Thoracic aorta (tissue), 2 donors: Measurements from ENCODE around the gene SGMS2. TPM values are rescaled to one million over a fixed set of nuclear protein-coding genes. Genes with fewer than 3 reads are reported as not detected.

Experiments
- ATAC-seq: fragments of 150-250 bp; one replicate; pipeline ENCODE4 v1.8.0; 2017; ENCODE audit warnings: low read depth; ENCODE audit not compliant: insufficient number of reproducible peaks, low FRiP score
- DNase-seq: peaks from one replicate; pipeline ENCODE4 v3.0.0-alpha.2; 2020; ENCODE audit warnings: low spot score
- H3K27ac ChIP-seq, 2 donors: fragments of 200-600 bp; sonication (generic); 1 replicate in 1 of 2; 2 replicates in 1 of 2; pipeline ENCODE4 v1.5.1; 2016; ENCODE audit warnings: mild to moderate bottlenecking in 2 of 2, moderate library complexity in 2 of 2
- H3K27me3 ChIP-seq: fragments of 200-600 bp; sonication (generic); replicated peaks from 2 replicates; pipeline ENCODE4 v1.6.0; 2016; ENCODE audit warnings: mild to moderate bottlenecking; ENCODE audit not compliant: insufficient read depth
- H3K36me3 ChIP-seq: fragments of 200-600 bp; sonication (generic); one replicate; pipeline ENCODE4 v1.5.1; 2016
- H3K4me1 ChIP-seq, 2 donors: fragments of 200-600 bp; sonication (generic); 1 replicate in 1 of 2; 2 replicates in 1 of 2; pipeline versions ENCODE4 v1.5.1 to v1.6.0; 2016; ENCODE audit warnings: low read depth in 2 of 2, mild to moderate bottlenecking in 1 of 2; ENCODE audit not compliant: control insufficient read depth in 1 of 2
- H3K4me3 ChIP-seq: fragments of 200-600 bp; sonication (generic); 2 replicates; pipeline ENCODE4 v1.5.1; 2016; ENCODE audit warnings: mild to moderate bottlenecking
- H3K9me3 ChIP-seq: fragments of 200-600 bp; sonication (generic); 2 replicates; pipeline ENCODE4 v1.5.1; 2016
- CTCF ChIP-seq: fragments of 200-600 bp; sonication (generic); IDR thresholded peaks from one replicate; pipeline ENCODE4 v1.5.1; 2019; ENCODE audit warnings: antibody characterized with exemption
- total RNA-seq, 2 donors: library from RNA; depleted of rRNA; stranded (reverse); fragments of >200 nt; gene quantifications; one replicate each; pipeline versions ENCODE4 v1.1.0 to v1.2.3, GENCODE V29; 2016

SGMS2 gene
- total RNA-seq, 2 donors from 2014 or later = 119 to 231 TPM

- H3K9me3 ChIP-seq = no peaks in the 10 kb centered on the region
- no peak for ATAC-seq
- H3K4me3 ChIP-seq = no peak overlapping the region
- H3K27me3 ChIP-seq = no peaks in the 10 kb centered on the region
- H3K36me3 ChIP-seq = no peaks in the 10 kb centered on the region
- DNase-seq = no peak
- no peaks in the 10 kb centered on the region for H3K4me1 ChIP-seq
- H3K27ac ChIP-seq = no peak overlapping the region
- no peak for TF ChIP-seq CTCF
Measured at GRCh38 chr4:107876099-107876498, 51.4 kb downstream of the SGMS2 start.

DNA sequence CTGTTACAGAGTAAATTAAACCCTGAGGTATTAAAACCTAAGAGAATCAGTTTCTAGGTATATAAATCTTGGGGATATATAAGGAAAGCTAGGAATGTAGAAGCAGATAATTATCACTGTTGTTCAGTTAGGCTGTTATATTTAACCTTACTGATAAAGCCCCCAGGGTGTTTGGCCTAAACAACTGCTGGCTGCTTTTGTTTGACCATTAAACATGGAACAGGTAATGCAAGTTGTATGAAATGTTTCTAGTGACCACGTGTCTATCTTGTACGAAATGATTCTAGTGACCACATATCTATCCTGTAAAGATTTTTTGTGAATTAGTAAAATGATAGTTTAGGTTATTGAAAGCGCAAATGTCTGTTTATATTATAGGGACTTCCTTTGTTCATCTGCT, 52.6 kb downstream of the SGMS2 start:
- ATAC-seq (no peak), DNase-seq (no peak)
- H3K9me3 ChIP-seq = no peaks in the 10 kb centered on the region
- H3K4me1 ChIP-seq = no peaks in the 10 kb centered on the region
- H3K27me3 ChIP-seq = no peaks in the 10 kb centered on the region
- no peak overlapping the region for H3K4me3 ChIP-seq
- no peaks in the 10 kb centered on the region for H3K36me3 ChIP-seq
- H3K27ac ChIP-seq = no peak overlapping the region
- no peak for TF ChIP-seq CTCF

GRCh38 chr4:107885865-107886264, 61.1 kb downstream of the SGMS2 start:
- DNase-seq (no peak), ATAC-seq (no peak)
- no peak for TF ChIP-seq CTCF
- Histone ChIP-seq H3K4me1 (no peaks in the 10 kb centered on the region), H3K9me3 (peaks cover 4% of the 10 kb centered on the region), H3K4me3 (no peak overlapping the region), H3K27ac (no peak overlapping the region), H3K27me3 (no peaks in the 10 kb centered on the region), H3K36me3 (no peaks in the 10 kb centered on the region)

GRCh38 chr4:107888237-107888636, 63.5 kb downstream of the SGMS2 start:
- H3K27ac ChIP-seq = no peak overlapping the region
- no peak for DNase-seq
- ATAC-seq = no peak
- H3K4me3 ChIP-seq = no peak overlapping the region
- peaks cover 4% of the 10 kb centered on the region for H3K9me3 ChIP-seq
- no peaks in the 10 kb centered on the region for H3K36me3 ChIP-seq
- no peak for TF ChIP-seq CTCF
- H3K4me1 ChIP-seq = no peaks in the 10 kb centered on the region
- no peaks in the 10 kb centered on the region for H3K27me3 ChIP-seq

DNA sequence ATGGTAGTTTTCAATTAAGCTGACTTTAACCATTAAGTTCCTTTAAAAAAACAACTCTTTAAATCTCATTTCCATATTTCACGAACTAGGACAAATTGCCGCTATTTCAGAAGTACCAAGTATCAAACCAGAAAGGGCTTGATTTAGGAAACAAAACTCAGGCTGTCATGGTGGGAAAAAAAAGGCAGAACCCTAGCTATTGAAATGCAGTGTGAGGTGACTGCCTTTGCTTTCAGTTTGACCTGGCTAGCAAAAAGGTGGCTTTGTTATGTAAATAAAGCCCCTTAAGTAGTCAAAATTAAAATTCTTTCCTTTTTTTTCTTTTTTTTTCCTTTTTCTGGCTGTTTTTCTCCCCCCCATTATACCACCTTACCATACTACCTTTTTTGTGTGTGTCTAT, 66.0 kb downstream of the SGMS2 start:
- ATAC-seq (no peak), DNase-seq (no peak)
- TF ChIP-seq CTCF = no peak
- Histone ChIP-seq H3K27ac (no peak overlapping the region), H3K4me1 (peaks cover 3% of the 10 kb centered on the region in 2 donors), H3K4me3 (no peak overlapping the region), H3K9me3 (peaks cover 4% of the 10 kb centered on the region), H3K36me3 (no peaks in the 10 kb centered on the region), H3K27me3 (no peaks in the 10 kb centered on the region)
